Vagina (tissue), 2 donors: Measurements from ENCODE around the gene NDUFS7. TPM values are rescaled to one million over a fixed set of nuclear protein-coding genes. Genes with fewer than 3 reads are reported as not detected.

ENCODE experiments used
- DNase-seq, 2 donors: peaks; one replicate each; pipeline ENCODE4 v3.0.0-alpha.2; 2017; ENCODE audit errors: extremely low spot score in 2 of 2
- H3K27ac ChIP-seq: fragments of 200-600 bp; sonication (generic); one replicate; pipeline ENCODE4 v1.5.1; 2019
- H3K27me3 ChIP-seq: fragments of 200-600 bp; sonication (generic); one replicate; pipeline ENCODE4 v1.5.1; 2019
- H3K36me3 ChIP-seq, 2 donors: fragments of 200-600 bp; sonication (generic); one replicate each; pipeline ENCODE4 v1.5.1; 2017 to 2019
- H3K4me1 ChIP-seq: fragments of 200-600 bp; sonication (generic); one replicate; pipeline ENCODE4 v1.5.1; 2019
- H3K4me3 ChIP-seq, 2 donors: fragments of 200-600 bp; sonication (generic); 1 replicate in 1 of 2; 2 replicates in 1 of 2; pipeline ENCODE4 v1.5.1; 2016 to 2019
- H3K9me3 ChIP-seq: fragments of 200-600 bp; sonication (generic); one replicate; pipeline ENCODE4 v1.5.1; 2019
- CTCF ChIP-seq, 3 experiments: fragments of 450-650 bp in 2 of 3; fragments of 200-600 bp in 1 of 3; sonication (generic) in 1 of 3; IDR thresholded peaks; one replicate each; pipeline ENCODE4 v1.5.1; 2017 to 2019; ENCODE audit warnings: antibody characterized with exemption in 3 of 3, mild to moderate bottlenecking in 2 of 3, moderate library complexity in 2 of 3
- POLR2A ChIP-seq, 2 donors: fragments of 450-650 bp; IDR thresholded peaks; one replicate each; pipeline ENCODE4 v1.6.1; 2017; ENCODE audit warnings: antibody characterized with exemption in 2 of 2, mild to moderate bottlenecking in 2 of 2, moderate library complexity in 2 of 2
- POLR2AphosphoS5 ChIP-seq, 2 donors: sonication (generic); formaldehyde crosslinking; IDR thresholded peaks; one replicate each; pipeline ENCODE4 v1.9.0; 2017; ENCODE audit warnings: antibody characterized with exemption in 2 of 2, mild to moderate bottlenecking in 2 of 2, low read depth in 1 of 2; ENCODE audit not compliant: insufficient read depth in 1 of 2
- intact Hi-C: fragments of 100-400 bp; cut with DNase I; formaldehyde crosslinking; loops from one replicate; pipeline ENCODE4 v1.15.1; 2023
- total RNA-seq: library from RNA; depleted of rRNA; stranded (reverse); fragments of >200 nt; gene quantifications from one replicate; pipeline ENCODE4 v1.2.3, GENCODE V29; 2016

NDUFS7 gene
- total RNA-seq, 1 donor from 2014 or later = 141 TPM

- intact Hi-C loops = no loop called here
- H3K27me3 ChIP-seq = no peaks in the 10 kb centered on the region
- DNase-seq = no peak
- TF ChIP-seq POLR2A (IDR thresholded peaks at IDR 0.05) (no peak), POLR2AphosphoS5 (IDR thresholded peaks at IDR 0.05; ENCODE audit: insufficient read depth in 1 of 2, low read depth in 1 of 2) (no peak), CTCF (IDR thresholded peaks at IDR 0.05) (no peak)
- H3K4me3 ChIP-seq = peak overlapping the region; percentile 54 to 65
- H3K36me3 ChIP-seq = no peaks in the 10 kb centered on the region
- H3K9me3 ChIP-seq = no peaks in the 10 kb centered on the region
- H3K4me1 ChIP-seq = peaks cover 52% of the 10 kb centered on the region
- H3K27ac ChIP-seq = peak overlapping the region; percentile 33
These were observed 16.8 kb downstream of the NDUFS7 start for GRCh38 chr19:1400281-1401137.

- H3K9me3 ChIP-seq = no peaks in the 10 kb centered on the region
- peak within 1 kb of the TSS; percentile 33 for H3K27ac ChIP-seq
- TF ChIP-seq POLR2A (IDR thresholded peaks at IDR 0.05) = no peak
- peak in 2 of 3 experiments; percentile 20 to 51 for TF ChIP-seq CTCF (IDR thresholded peaks at IDR 0.05)
- TF ChIP-seq POLR2AphosphoS5 (IDR thresholded peaks at IDR 0.05; ENCODE audit: insufficient read depth in 1 of 2, low read depth in 1 of 2) = no peak
- DNase-seq = no peak
- no peaks in the 10 kb centered on the region for H3K36me3 ChIP-seq
- intact Hi-C loops = no loop called here
- H3K27me3 ChIP-seq = no peaks in the 10 kb centered on the region
- peaks cover 49% of the 10 kb centered on the region for H3K4me1 ChIP-seq
- peak within 1 kb of the TSS; percentile 54 to 65 for H3K4me3 ChIP-seq
These were observed 17.6 kb downstream of the NDUFS7 start, which contains the start of gene GAMT for GRCh38 chr19:1401138-1401888. Gene GAMT (minus strand): TSS chr19:1401542. CDS start chr19:1401476, 66 bp downstream.

- Histone ChIP-seq H3K4me1 (peaks cover 48% of the 10 kb centered on the region), H3K27ac (peak overlapping the region; percentile 33), H3K9me3 (no peaks in the 10 kb centered on the region), H3K36me3 (no peaks in the 10 kb centered on the region), H3K4me3 (peak overlapping the region; percentile 54 to 65), H3K27me3 (no peaks in the 10 kb centered on the region)
- TF ChIP-seq POLR2A (IDR thresholded peaks at IDR 0.05) (no peak), CTCF (IDR thresholded peaks at IDR 0.05) (no peak), POLR2AphosphoS5 (IDR thresholded peaks at IDR 0.05; ENCODE audit: insufficient read depth in 1 of 2, low read depth in 1 of 2) (no peak)
- no peak for DNase-seq
- intact Hi-C loops = no loop called here
These were observed 18.1 kb downstream of the NDUFS7 start for GRCh38 chr19:1401889-1402217.

GRCh38 chr19:1402411-1403070 is 18.8 kb downstream of the NDUFS7 start:
- no peak overlapping the region for H3K4me3 ChIP-seq
- H3K27ac ChIP-seq = no peak overlapping the region
- H3K36me3 ChIP-seq = no peaks in the 10 kb centered on the region
- intact Hi-C loops = no loop called here
- TF ChIP-seq POLR2AphosphoS5 (IDR thresholded peaks at IDR 0.05; ENCODE audit: insufficient read depth in 1 of 2, low read depth in 1 of 2) = peak in 1 of 2 donors; percentile 19
- no peak for TF ChIP-seq POLR2A (IDR thresholded peaks at IDR 0.05)
- H3K4me1 ChIP-seq = peaks cover 46% of the 10 kb centered on the region
- H3K27me3 ChIP-seq = no peaks in the 10 kb centered on the region
- no peak for DNase-seq
- no peaks in the 10 kb centered on the region for H3K9me3 ChIP-seq
